CD14-positive monocyte (primary cell): ENCODE results near the gene MCCD1. TPM values are rescaled to one million over a fixed set of nuclear protein-coding genes. Genes with fewer than 3 reads are reported as not detected.

ENCODE experiments used
- DNase-seq, 3 donors: peaks; one replicate each; pipeline ENCODE4 v3.0.0-alpha.2; 2011 to 2022
- H2AFZ ChIP-seq: 2 replicates; pipeline ENCODE4 v1.6.0; 2012; ENCODE audit warnings: mild to moderate bottlenecking, low read depth, low read length, inconsistent platforms; ENCODE audit not compliant: insufficient read depth, poor library complexity, severe bottlenecking
- H3K27ac ChIP-seq, 2 donors: 1 replicate in 1 of 2; 2 replicates in 1 of 2; pipeline ENCODE4 v1.5.1; 2012 to 2013; ENCODE audit warnings: low read length in 2 of 2, control low read depth in 1 of 2, inconsistent platforms in 1 of 2, low read depth in 1 of 2, mild to moderate bottlenecking in 1 of 2
- H3K27me3 ChIP-seq, 2 donors: one replicate each; pipeline versions ENCODE4 v1.6.0 to v1.6.1; 2011 to 2013; ENCODE audit warnings: low read length in 2 of 2; ENCODE audit not compliant: control insufficient read depth in 2 of 2, insufficient read depth in 2 of 2
- H3K36me3 ChIP-seq, 2 donors: replicated peaks in 1 of 2; 1 replicate in 1 of 2; 2 replicates in 1 of 2; pipeline versions ENCODE4 v1.5.1 to v1.6.1; 2012 to 2013; ENCODE audit warnings: low read length in 2 of 2, control low read depth in 1 of 2, inconsistent platforms in 1 of 2, mild to moderate bottlenecking in 1 of 2; ENCODE audit not compliant: insufficient read depth in 2 of 2, control insufficient read depth in 1 of 2
- H3K4me1 ChIP-seq, 2 donors: 1 replicate in 1 of 2; 2 replicates in 1 of 2; pipeline versions ENCODE4 v1.5.1 to v1.6.1; 2012 to 2013; ENCODE audit warnings: low read length in 2 of 2, control low read depth in 1 of 2, inconsistent platforms in 1 of 2, mild to moderate bottlenecking in 1 of 2, moderate library complexity in 1 of 2; ENCODE audit not compliant: insufficient read depth in 2 of 2, control insufficient read depth in 1 of 2
- H3K4me2 ChIP-seq: replicated peaks from 2 replicates; pipeline ENCODE3; 2012; ENCODE audit warnings: low read length, moderate library complexity, mild to moderate bottlenecking; ENCODE audit not compliant: poor library complexity, severe bottlenecking; ENCODE audit errors: extremely low read depth
- H3K4me3 ChIP-seq, 3 experiments: fragments of 200-600 bp in 1 of 3; sonication (generic) in 1 of 3; replicated peaks in 1 of 3; 1 replicate in 2 of 3; 2 replicates in 1 of 3; pipeline ENCODE4 v1.5.1; 2011 to 2013; ENCODE audit warnings: low read length in 3 of 3, mild to moderate bottlenecking in 3 of 3, control low read depth in 2 of 3, low read depth in 2 of 3, inconsistent platforms in 1 of 3, moderate library complexity in 1 of 3
- H3K79me2 ChIP-seq: 2 replicates; pipeline ENCODE4 v1.6.0; 2012; ENCODE audit warnings: mild to moderate bottlenecking, control low read depth, inconsistent platforms, low read length, moderate library complexity; ENCODE audit not compliant: insufficient read depth
- H3K9ac ChIP-seq: 2 replicates; pipeline ENCODE4 v1.6.0; 2017; ENCODE audit warnings: low read length, mild to moderate bottlenecking; ENCODE audit not compliant: insufficient read depth, poor library complexity, severe bottlenecking
- H3K9me3 ChIP-seq, 2 donors: replicated peaks in 1 of 2; 1 replicate in 1 of 2; 2 replicates in 1 of 2; pipeline versions ENCODE4 v1.5.1 to v1.6.1; 2012 to 2013; ENCODE audit warnings: low read length in 2 of 2, control low read depth in 1 of 2; ENCODE audit not compliant: control insufficient read depth in 1 of 2, insufficient read depth in 1 of 2
- H4K20me1 ChIP-seq: 2 replicates; pipeline ENCODE4 v1.6.0; 2012; ENCODE audit warnings: mild to moderate bottlenecking, low read length, control low read depth, moderate library complexity; ENCODE audit not compliant: insufficient read depth
- H3K27ac Mint-ChIP-seq, 7 donors: one replicate each; pipeline ENCODE4 v1.8.0; 2020; ENCODE audit warnings: mild to moderate bottlenecking in 7 of 7, mixed read lengths in 7 of 7, moderate library complexity in 6 of 7, inconsistent platforms in 2 of 7
- H3K27me3 Mint-ChIP-seq, 3 donors: one replicate each; pipeline ENCODE4 v1.8.0; 2021 to 2022; ENCODE audit warnings: low read depth in 3 of 3, mild to moderate bottlenecking in 3 of 3, mixed read lengths in 3 of 3, moderate library complexity in 3 of 3, inconsistent platforms in 1 of 3
- H3K36me3 Mint-ChIP-seq, 2 donors: one replicate each; pipeline ENCODE4 v1.8.0; 2020; ENCODE audit warnings: mixed read lengths in 2 of 2, inconsistent platforms in 1 of 2, mild to moderate bottlenecking in 1 of 2
- H3K4me1 Mint-ChIP-seq: one replicate; pipeline ENCODE4 v1.8.0; 2020; ENCODE audit warnings: mild to moderate bottlenecking, mixed read lengths
- H3K4me3 Mint-ChIP-seq, 2 donors: one replicate each; pipeline ENCODE4 v1.8.0; 2020; ENCODE audit warnings: mild to moderate bottlenecking in 2 of 2, mixed read lengths in 2 of 2, moderate library complexity in 1 of 2
- H3K9me3 Mint-ChIP-seq, 7 donors: one replicate each; pipeline ENCODE4 v1.8.0; 2020 to 2022; ENCODE audit warnings: mixed read lengths in 7 of 7, mild to moderate bottlenecking in 6 of 7, moderate library complexity in 6 of 7, inconsistent platforms in 2 of 7
- CTCF ChIP-seq: fragments of 200-600 bp; IDR thresholded peaks from one replicate; pipeline ENCODE4 v1.8.0; 2022; ENCODE audit warnings: antibody characterized with exemption, mild to moderate bottlenecking
- WGBS: methylation state at CpG from one replicate; pipeline ENCODE4 v1.1.5; 2013; ENCODE audit warnings: missing lambda C conversion rate; ENCODE audit not compliant: insufficient coverage; 5-methylcytosine and 5-hydroxymethylcytosine counted together
- intact Hi-C, 2 donors: fragments of 100-400 bp; cut with micrococcal nuclease; formaldehyde crosslinking; loops; one replicate each; pipeline versions ENCODE4 v1.15.0 to v1.15.1; 2023
- polyA plus RNA-seq, 3 donors: library from polyadenylated mRNA; depleted of rRNA in 1 of 3; unstranded in 2 of 3; stranded (reverse) in 1 of 3; fragments of 300-500 nt in 2 of 3; fragments of >200 nt in 1 of 3; fragmentation: Illumina TruSeq in 2 of 3; gene quantifications; 1 replicate in 2 of 3; 2 replicates in 1 of 3; pipeline ENCODE4 v1.2.3, GENCODE V29; 2012 to 2021

MCCD1 gene
- polyA plus RNA-seq, 3 donors: not detected

DNA sequence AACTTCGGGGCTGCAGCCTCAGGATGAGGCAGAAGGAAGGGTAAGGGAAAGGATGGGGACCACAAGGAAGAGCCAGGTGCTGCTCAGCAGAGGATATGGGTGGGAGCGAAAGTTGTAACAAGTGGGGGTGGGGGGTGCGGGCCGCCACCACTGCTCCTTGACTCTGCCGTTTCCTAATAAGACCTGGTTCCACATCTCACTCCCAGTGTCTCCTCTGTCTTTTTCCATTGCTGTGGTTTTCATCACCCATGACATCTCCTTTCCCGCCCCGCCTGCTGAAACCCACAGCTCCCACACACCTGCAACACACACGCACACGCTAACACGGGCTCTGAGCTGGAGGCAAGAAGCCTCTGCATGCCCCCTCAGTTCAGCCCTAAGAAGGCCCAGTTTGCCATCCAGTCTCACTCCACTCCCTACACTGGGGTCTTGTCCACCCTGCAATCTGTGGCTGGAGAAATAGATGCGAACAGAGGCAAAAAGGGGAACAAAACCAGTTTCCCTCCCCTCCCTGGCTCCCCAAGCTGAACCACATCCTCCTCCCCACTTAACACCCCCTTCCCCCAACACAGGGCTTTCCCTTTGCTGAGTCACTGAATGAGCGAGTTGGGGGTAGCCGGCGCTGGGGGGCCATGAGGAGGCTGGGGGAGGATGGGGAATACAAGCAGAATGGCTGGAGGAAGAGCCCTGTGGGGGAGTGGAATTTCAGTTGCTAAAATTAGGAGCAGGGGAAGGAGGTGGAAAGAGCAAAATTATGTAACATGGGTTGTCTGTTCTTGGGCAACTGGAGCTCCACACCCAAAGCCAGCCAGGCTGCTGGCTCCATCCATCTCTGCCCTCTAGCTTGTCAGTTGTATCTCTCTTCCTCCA lies 30.1 kb downstream of the MCCD1 start:
- Mint-ChIP-seq H3K27me3 (peaks cover 0 to 2% (median 0%) of the 10 kb centered on the region in 3 donors), H3K36me3 (peaks cover 17 to 31% of the 10 kb centered on the region in 2 donors), H3K27ac (peak overlapping the region; percentile 91 to 98 (median 94)), H3K4me1 (peaks cover 78% of the 10 kb centered on the region), H3K4me3 (peak overlapping the region; percentile 79 to 81), H3K9me3 (no peaks in the 10 kb centered on the region)
- Histone ChIP-seq H2AFZ (peak overlapping the region; percentile 29), H4K20me1 (no peaks in the 10 kb centered on the region), H3K27ac (peak overlapping the region; percentile 96 to 98), H3K79me2 (peaks cover 15% of the 10 kb centered on the region), H3K4me3 (peak overlapping the region; percentile 3 to 66 (median 13)), H3K4me2 (peak overlapping the region; percentile 78), H3K36me3 (no peaks in the 10 kb centered on the region), H3K9me3 (no peaks in the 10 kb centered on the region), H3K9ac (peak overlapping the region; percentile 75), H3K4me1 (peaks cover 81 to 82% of the 10 kb centered on the region in 2 donors), H3K27me3 (no peaks in the 10 kb centered on the region)
- DNase-seq: peak; percentile 89 to 98 (median 94)
- intact Hi-C loops: loop anchor here in 1 of 2 donors (2.0 kb wide), 1 partner anchor 28 kb away; the partner anchor contains the start of gene LST1
- WGBS: 0% methylated on average over 9 of the region's 14 CpGs
- TF ChIP-seq CTCF: no peak

- Histone ChIP-seq H4K20me1 (no peaks in the 10 kb centered on the region), H3K27me3 (no peaks in the 10 kb centered on the region), H2AFZ (no peak overlapping the region), H3K4me3 (peak overlapping the region; percentile 3 to 66 (median 13)), H3K27ac (peak overlapping the region; percentile 96 to 98), H3K36me3 (no peaks in the 10 kb centered on the region), H3K4me1 (peaks cover 84 to 85% of the 10 kb centered on the region in 2 donors), H3K9ac (peak overlapping the region; percentile 75), H3K9me3 (no peaks in the 10 kb centered on the region), H3K4me2 (peak overlapping the region; percentile 78), H3K79me2 (peaks cover 15% of the 10 kb centered on the region)
- Mint-ChIP-seq H3K27me3 (peaks cover 0 to 2% (median 0%) of the 10 kb centered on the region in 3 donors), H3K36me3 (peaks cover 17 to 28% of the 10 kb centered on the region in 2 donors), H3K4me1 (peaks cover 80% of the 10 kb centered on the region), H3K9me3 (no peaks in the 10 kb centered on the region), H3K27ac (peak overlapping the region; percentile 91 to 98 (median 94)), H3K4me3 (peak overlapping the region; percentile 79 to 81)
- TF ChIP-seq CTCF: no peak
- 10% methylated on average over 2 of the region's 4 CpGs for WGBS
- no peak for DNase-seq
- intact Hi-C loops: loop anchor here in 1 of 2 donors (2.0 kb wide), 1 partner anchor 27 kb away; the partner anchor contains the start of gene LST1
Observed at GRCh38 chr6:31559606-31559957, 30.8 kb downstream of the MCCD1 start.
